Fibroblast of lung (primary cell): Measurements from ENCODE around the gene KRTAP10-5. TPM values are rescaled to one million over a fixed set of nuclear protein-coding genes. Genes with fewer than 3 reads are reported as not detected.
A peak's percentile ranks its signal among the peaks of the same experiment; 100 is the strongest.

ENCODE experiments used
- DNase-seq, 2 donors: peaks; one replicate each; pipeline versions ENCODE4 v3.0.0 to v3.0.0-alpha.2; 2010; ENCODE audit warnings: low read depth in 2 of 2
- H2AFZ ChIP-seq: 2 replicates; pipeline ENCODE4 v1.5.1; 2012; ENCODE audit warnings: low read length, control low read depth, inconsistent platforms
- H3K27ac ChIP-seq: 2 replicates; pipeline ENCODE4 v1.5.1; 2011; ENCODE audit warnings: low read length, control low read depth; ENCODE audit not compliant: insufficient read depth
- H3K27me3 ChIP-seq: 2 replicates; pipeline ENCODE4 v1.5.1; 2011; ENCODE audit warnings: mild to moderate bottlenecking, low read length; ENCODE audit not compliant: control insufficient read depth, insufficient read depth
- H3K36me3 ChIP-seq: 2 replicates; pipeline ENCODE4 v1.5.1; 2011; ENCODE audit warnings: low read length; ENCODE audit not compliant: control insufficient read depth, insufficient read depth
- H3K4me1 ChIP-seq: 2 replicates; pipeline ENCODE4 v1.5.1; 2011; ENCODE audit warnings: low read length; ENCODE audit not compliant: control insufficient read depth, insufficient read depth; ENCODE audit errors: extremely low read depth
- H3K4me2 ChIP-seq: 2 replicates; pipeline ENCODE4 v1.5.1; 2011; ENCODE audit warnings: low read length, control low read depth; ENCODE audit not compliant: insufficient read depth; ENCODE audit errors: extremely low read depth
- H3K4me3 ChIP-seq, 4 experiments: fragments of 200-600 bp in 1 of 4; sonication (generic) in 1 of 4; replicated peaks in 1 of 4; 2 replicates each; pipeline ENCODE4 v1.5.1; 2011 to 2016; ENCODE audit warnings: low read length in 4 of 4, low read depth in 3 of 4, mild to moderate bottlenecking in 3 of 4, control low read depth in 2 of 4, inconsistent platforms in 1 of 4, mixed read lengths in 1 of 4; ENCODE audit not compliant: insufficient read depth in 1 of 4; ENCODE audit errors: control extremely low read depth in 1 of 4
- H3K79me2 ChIP-seq: 2 replicates; pipeline ENCODE4 v1.5.1; 2012; ENCODE audit warnings: mild to moderate bottlenecking, low read length, inconsistent platforms; ENCODE audit not compliant: control insufficient read depth, insufficient read depth
- H3K9ac ChIP-seq: 2 replicates; pipeline ENCODE4 v1.5.1; 2011; ENCODE audit warnings: mild to moderate bottlenecking, low read length, control low read depth; ENCODE audit not compliant: insufficient read depth
- H3K9me3 ChIP-seq: 2 replicates; pipeline ENCODE4 v1.5.1; 2012; ENCODE audit warnings: low read depth, low read length; ENCODE audit not compliant: control insufficient read depth, insufficient read depth
- H4K20me1 ChIP-seq: 2 replicates; pipeline ENCODE4 v1.5.1; 2011; ENCODE audit warnings: low read length; ENCODE audit not compliant: control insufficient read depth, insufficient read depth; ENCODE audit errors: extremely low read depth
- CTCF ChIP-seq, 2 donors: IDR thresholded peaks in 1 of 2; conservative IDR thresholded peaks in 1 of 2; 1 replicate in 1 of 2; 2 replicates in 1 of 2; pipeline ENCODE4 v1.5.1; 2011 to 2012; ENCODE audit warnings: low read length in 2 of 2, control low read depth in 1 of 2, inconsistent platforms in 1 of 2, low read depth in 1 of 2, mild to moderate bottlenecking in 1 of 2
- EZH2 ChIP-seq: IDR thresholded peaks from 2 replicates; pipeline ENCODE4 v1.5.1; 2012; ENCODE audit warnings: low read length, control low read depth, mild to moderate bottlenecking; ENCODE audit errors: missing control alignments
- polyA plus RNA-seq, 2 donors: library from polyadenylated mRNA; depleted of rRNA in 1 of 2; stranded (reverse) in 1 of 2; unstranded in 1 of 2; fragments of >200 nt; gene quantifications; 2 replicates each; pipeline ENCODE4 v1.2.1, GENCODE V29; 2011 to 2012; ENCODE audit warnings: missing spikeins in 1 of 2
- total RNA-seq: library from RNA; depleted of rRNA; stranded (reverse); fragments of >200 nt; gene quantifications from 2 replicates; pipeline ENCODE4 v1.2.1, GENCODE V29; 2014

KRTAP10-5 gene
- total and polyA plus RNA-seq, 2 donors (not counting 1 experiment from before 2014, with no cell fraction given): not detected

- no peak overlapping the region for H3K4me3 ChIP-seq
- H3K9ac ChIP-seq: no peak overlapping the region
- no peaks in the 10 kb centered on the region for H3K9me3 ChIP-seq
- H3K4me1 ChIP-seq: no peaks in the 10 kb centered on the region
- H3K27me3 ChIP-seq: no peaks in the 10 kb centered on the region
- no peaks in the 10 kb centered on the region for H4K20me1 ChIP-seq
- DNase-seq: no peak
- H3K36me3 ChIP-seq: no peaks in the 10 kb centered on the region
- no peak overlapping the region for H2AFZ ChIP-seq
- no peaks in the 10 kb centered on the region for H3K79me2 ChIP-seq
- H3K27ac ChIP-seq: no peak overlapping the region
- no peak for TF ChIP-seq EZH2
- H3K4me2 ChIP-seq: no peak overlapping the region
These were observed 27.7 kb downstream of the KRTAP10-5 start for GRCh38 chr21:44552681-44553080.

- no peaks in the 10 kb centered on the region for H3K36me3 ChIP-seq
- TF ChIP-seq CTCF (conservative IDR thresholded peaks at IDR 0.05 in 1 of 2, IDR thresholded peaks at IDR 0.05 in 1 of 2; ENCODE audit: low read depth in 1 of 2, low read length in 2 of 2) (no peak), EZH2 (no peak)
- no peaks in the 10 kb centered on the region for H3K27me3 ChIP-seq
- no peak overlapping the region for H3K4me3 ChIP-seq
- no peaks in the 10 kb centered on the region for H4K20me1 ChIP-seq
- no peak overlapping the region for H3K27ac ChIP-seq
- no peaks in the 10 kb centered on the region for H3K4me1 ChIP-seq
- no peak overlapping the region for H3K9ac ChIP-seq
- H2AFZ ChIP-seq: no peak overlapping the region
- no peaks in the 10 kb centered on the region for H3K9me3 ChIP-seq
- no peaks in the 10 kb centered on the region for H3K79me2 ChIP-seq
- no peak for DNase-seq
- no peak overlapping the region for H3K4me2 ChIP-seq
These were observed 28.3 kb downstream of the KRTAP10-5 start for GRCh38 chr21:44552136-44552535.

GRCh38 chr21:44551340-44551961, 29.0 kb downstream of the KRTAP10-5 start, which contains the start of gene KRTAP10-2:
TSS of gene KRTAP10-2 (minus strand) at chr21:44551505. CDS start at chr21:44551458, 47 bp downstream.
- no peaks in the 10 kb centered on the region for H3K79me2 ChIP-seq
- no peaks in the 10 kb centered on the region for H3K36me3 ChIP-seq
- H3K4me2 ChIP-seq: no peak within 1 kb of the TSS
- H3K4me1 ChIP-seq: no peaks in the 10 kb centered on the region
- no peak within 1 kb of the TSS for H3K4me3 ChIP-seq
- no peaks in the 10 kb centered on the region for H4K20me1 ChIP-seq
- H3K27me3 ChIP-seq: no peaks in the 10 kb centered on the region
- no peak for TF ChIP-seq EZH2
- no peak for TF ChIP-seq CTCF (conservative IDR thresholded peaks at IDR 0.05 in 1 of 2, IDR thresholded peaks at IDR 0.05 in 1 of 2; ENCODE audit: low read depth in 1 of 2, low read length in 2 of 2)
- DNase-seq: peak in 1 of 2 donors; percentile 1
- no peak within 1 kb of the TSS for H2AFZ ChIP-seq
- no peaks in the 10 kb centered on the region for H3K9me3 ChIP-seq
- no peak within 1 kb of the TSS for H3K27ac ChIP-seq
- H3K9ac ChIP-seq: no peak within 1 kb of the TSS
